ENCODE measurements around the gene CCS.
"Not testable (repeated sequence)": the region's sequence is repeated elsewhere in the genome, so short reads cannot be mapped to it uniquely, and the experiment has no call there.

CCS gene

GRCh38 chr11:66592457-66593302 is at the start of gene CCS, which contains the start of gene CCDC87:
CCS (plus strand) TSS chr11:66593185; CDS start chr11:66593262, 77 bp downstream.
CCDC87 (minus strand) TSS chr11:66593063; CDS start chr11:66593015, 48 bp downstream.
- peak; percentile 96 for DNase-seq

GRCh38 chr11:66543263-66544107 is 49.5 kb upstream of the CCS start:
- no peak for DNase-seq

- DNase-seq = not testable (repeated sequence)
Observed at GRCh38 chr11:66544952-66545351, 48.0 kb upstream of the CCS start.

GRCh38 chr11:66545701-66546367 is 47.2 kb upstream of the CCS start, which contains the start of gene ZDHHC24:
ZDHHC24 (minus strand) TSS chr11:66546048; CDS start chr11:66546003, 45 bp downstream.
- DNase-seq = peak; percentile 97

GRCh38 chr11:66546368-66546965 is 46.5 kb upstream of the CCS start, which contains the start of gene ACTN3:
ACTN3 (plus strand) TSS chr11:66546903; CDS start chr11:66546938, 35 bp downstream.
- no peak for DNase-seq

GRCh38 chr11:66546966-66547661 is 45.9 kb upstream of the CCS start:
- no peak for DNase-seq

GRCh38 chr11:66547662-66548009 is 45.3 kb upstream of the CCS start:
- DNase-seq = no peak

GRCh38 chr11:66548041-66548440 is 44.9 kb upstream of the CCS start:
- DNase-seq = no peak

GRCh38 chr11:66548774-66549630 is 44.0 kb upstream of the CCS start:
- no peak for DNase-seq

GRCh38 chr11:66549696-66550095 is 43.3 kb upstream of the CCS start:
- no peak for DNase-seq

- DNase-seq = no peak
Observed at GRCh38 chr11:66550887-66551286, 42.1 kb upstream of the CCS start.

GRCh38 chr11:66554602-66555001 is 38.4 kb upstream of the CCS start:
- no peak for DNase-seq

GRCh38 chr11:66555416-66555815 is 37.6 kb upstream of the CCS start:
- no peak for DNase-seq

- no peak for DNase-seq
Observed at GRCh38 chr11:66556086-66556485, 36.9 kb upstream of the CCS start.

- DNase-seq = no peak
Observed at GRCh38 chr11:66557733-66558326, 35.2 kb upstream of the CCS start.

- no peak for DNase-seq
Observed at GRCh38 chr11:66559142-66559865, 33.7 kb upstream of the CCS start.

- no peak for DNase-seq
Observed at GRCh38 chr11:66559866-66560676, 32.9 kb upstream of the CCS start.

GRCh38 chr11:66561178-66561974 is 31.6 kb upstream of the CCS start:
- DNase-seq = no peak
